ENCODE results near the gene UMOD. TPM values are rescaled to one million over a fixed set of nuclear protein-coding genes. Genes with fewer than 3 reads are reported as not detected.

Gene UMOD
- total and polyA plus RNA-seq, 9 of the 15 experiments (the other 6 are each of a cell fraction or from before 2014, with no cell fraction given), result not detected

DNA sequence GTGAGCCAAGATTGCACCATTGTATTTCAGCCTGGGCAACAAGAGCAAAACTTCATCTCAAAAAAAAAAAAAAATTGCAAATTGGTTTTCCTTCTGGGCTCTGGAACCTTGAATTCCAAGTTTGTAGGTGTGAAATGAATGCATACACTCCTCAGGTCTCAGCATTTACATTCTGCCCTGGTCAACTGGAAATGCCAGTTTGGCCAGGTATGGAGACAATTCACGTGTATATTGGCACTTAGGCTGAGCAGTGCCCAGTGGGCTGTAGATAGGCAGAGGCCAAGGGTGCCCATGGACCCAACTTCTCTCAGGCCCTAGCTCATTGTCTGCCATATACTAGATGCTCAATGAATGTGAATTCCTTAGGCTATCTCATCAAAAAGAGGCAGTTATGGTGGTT lies 36.3 kb upstream of the UMOD start:
- ChIA-PET CTCF (ENCODE audit: low intra/inter-chr PET ratio) (no interaction called here), POLR2A (no interaction called here)
- no TSS peak for BruUV-seq (replicated peaks)
- Histone ChIP-seq H3K9ac (ENCODE audit: insufficient read depth in 1 of 2, low read depth in 2 of 2, low read length in 2 of 2) (no peak overlapping the region), H2AFZ (ENCODE audit: low read depth, low read length) (no peak overlapping the region), H3K79me2 (ENCODE audit: control insufficient read depth, insufficient read depth, low read length) (no peaks in the 10 kb centered on the region), H3K27ac (ENCODE audit: extremely low read depth, low read depth, low read length) (no peak overlapping the region), H3K4me1 (replicated peaks in 1 of 2; ENCODE audit: control insufficient read depth in 2 of 2, insufficient read depth in 2 of 2, low read length in 2 of 2) (no peaks in the 10 kb centered on the region), H3K36me3 (ENCODE audit: control insufficient read depth, insufficient read depth, low read length) (no peaks in the 10 kb centered on the region), H3K9me3 (replicated peaks; ENCODE audit: control insufficient read depth, insufficient read depth, low read depth, low read length) (no peaks in the 10 kb centered on the region), H3K9me1 (ENCODE audit: control insufficient read depth, insufficient read depth, low read length) (no peaks in the 10 kb centered on the region), H3K27me3 (ENCODE audit: control insufficient read depth in 2 of 2, insufficient read depth in 2 of 2, low read length in 2 of 2) (no peaks in the 10 kb centered on the region; a peak in 1 of 5 replicates), H3K4me3 (no peak overlapping the region), H4K20me1 (replicated peaks; ENCODE audit: control insufficient read depth, insufficient read depth, low read length) (no peaks in the 10 kb centered on the region), H3K4me2 (ENCODE audit: insufficient read depth, low read length) (no peak overlapping the region)
- FAIRE-seq (no peak), ATAC-seq (no peak), DNase-seq (ENCODE audit: extremely low read depth in 1 of 4, low spot score in 3 of 4) (no peak)
- 0% methylated on average over 1 of the region's 1 CpG for WGBS (ENCODE audit: insufficient coverage, low coverage, missing lambda C conversion rate)
- in situ Hi-C loops (cut with MboI) (loop anchor here (5.0 to 10.0 kb wide), 2 partner anchors 492 to 794 kb away; no protein-coding TSS in a partner anchor), intact Hi-C loops (cut with micrococcal nuclease) (no loop called here)
- TF ChIP-seq ZNF584 (CRISPR knock-in tag; IDR thresholded peaks at IDR 0.05; ENCODE audit: low read depth), result no peak
- no peak for TF ChIP-seq ZC3H8 (IDR thresholded peaks at IDR 0.05)
- TF ChIP-seq PHF21A (IDR thresholded peaks at IDR 0.05; ENCODE audit: borderline replicate concordance, low read depth), result no peak
- TF ChIP-seq, protein P1, sequence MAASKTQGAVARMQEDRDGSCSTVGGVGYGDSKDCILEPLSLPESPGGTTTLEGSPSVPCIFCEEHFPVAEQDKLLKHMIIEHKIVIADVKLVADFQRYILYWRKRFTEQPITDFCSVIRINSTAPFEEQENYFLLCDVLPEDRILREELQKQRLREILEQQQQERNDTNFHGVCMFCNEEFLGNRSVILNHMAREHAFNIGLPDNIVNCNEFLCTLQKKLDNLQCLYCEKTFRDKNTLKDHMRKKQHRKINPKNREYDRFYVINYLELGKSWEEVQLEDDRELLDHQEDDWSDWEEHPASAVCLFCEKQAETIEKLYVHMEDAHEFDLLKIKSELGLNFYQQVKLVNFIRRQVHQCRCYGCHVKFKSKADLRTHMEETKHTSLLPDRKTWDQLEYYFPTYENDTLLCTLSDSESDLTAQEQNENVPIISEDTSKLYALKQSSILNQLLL (CRISPR knock-in tag; IDR thresholded peaks at IDR 0.05; ENCODE audit: borderline replicate concordance), result no peak
- TF ChIP-seq MCM7 (IDR thresholded peaks at IDR 0.05), result no peak
- no peak for TF ChIP-seq BCOR (IDR thresholded peaks at IDR 0.05)
- TF ChIP-seq EP300 (IDR thresholded peaks at IDR 0.05; ENCODE audit: low read length), result no peak
- no peak for TF ChIP-seq MECOM (CRISPR knock-in tag; IDR thresholded peaks at IDR 0.05)
- TF ChIP-seq STAT5A (IDR thresholded peaks at IDR 0.05; ENCODE audit: borderline replicate concordance, low read length), result no peak
- TF ChIP-seq, protein P2, sequence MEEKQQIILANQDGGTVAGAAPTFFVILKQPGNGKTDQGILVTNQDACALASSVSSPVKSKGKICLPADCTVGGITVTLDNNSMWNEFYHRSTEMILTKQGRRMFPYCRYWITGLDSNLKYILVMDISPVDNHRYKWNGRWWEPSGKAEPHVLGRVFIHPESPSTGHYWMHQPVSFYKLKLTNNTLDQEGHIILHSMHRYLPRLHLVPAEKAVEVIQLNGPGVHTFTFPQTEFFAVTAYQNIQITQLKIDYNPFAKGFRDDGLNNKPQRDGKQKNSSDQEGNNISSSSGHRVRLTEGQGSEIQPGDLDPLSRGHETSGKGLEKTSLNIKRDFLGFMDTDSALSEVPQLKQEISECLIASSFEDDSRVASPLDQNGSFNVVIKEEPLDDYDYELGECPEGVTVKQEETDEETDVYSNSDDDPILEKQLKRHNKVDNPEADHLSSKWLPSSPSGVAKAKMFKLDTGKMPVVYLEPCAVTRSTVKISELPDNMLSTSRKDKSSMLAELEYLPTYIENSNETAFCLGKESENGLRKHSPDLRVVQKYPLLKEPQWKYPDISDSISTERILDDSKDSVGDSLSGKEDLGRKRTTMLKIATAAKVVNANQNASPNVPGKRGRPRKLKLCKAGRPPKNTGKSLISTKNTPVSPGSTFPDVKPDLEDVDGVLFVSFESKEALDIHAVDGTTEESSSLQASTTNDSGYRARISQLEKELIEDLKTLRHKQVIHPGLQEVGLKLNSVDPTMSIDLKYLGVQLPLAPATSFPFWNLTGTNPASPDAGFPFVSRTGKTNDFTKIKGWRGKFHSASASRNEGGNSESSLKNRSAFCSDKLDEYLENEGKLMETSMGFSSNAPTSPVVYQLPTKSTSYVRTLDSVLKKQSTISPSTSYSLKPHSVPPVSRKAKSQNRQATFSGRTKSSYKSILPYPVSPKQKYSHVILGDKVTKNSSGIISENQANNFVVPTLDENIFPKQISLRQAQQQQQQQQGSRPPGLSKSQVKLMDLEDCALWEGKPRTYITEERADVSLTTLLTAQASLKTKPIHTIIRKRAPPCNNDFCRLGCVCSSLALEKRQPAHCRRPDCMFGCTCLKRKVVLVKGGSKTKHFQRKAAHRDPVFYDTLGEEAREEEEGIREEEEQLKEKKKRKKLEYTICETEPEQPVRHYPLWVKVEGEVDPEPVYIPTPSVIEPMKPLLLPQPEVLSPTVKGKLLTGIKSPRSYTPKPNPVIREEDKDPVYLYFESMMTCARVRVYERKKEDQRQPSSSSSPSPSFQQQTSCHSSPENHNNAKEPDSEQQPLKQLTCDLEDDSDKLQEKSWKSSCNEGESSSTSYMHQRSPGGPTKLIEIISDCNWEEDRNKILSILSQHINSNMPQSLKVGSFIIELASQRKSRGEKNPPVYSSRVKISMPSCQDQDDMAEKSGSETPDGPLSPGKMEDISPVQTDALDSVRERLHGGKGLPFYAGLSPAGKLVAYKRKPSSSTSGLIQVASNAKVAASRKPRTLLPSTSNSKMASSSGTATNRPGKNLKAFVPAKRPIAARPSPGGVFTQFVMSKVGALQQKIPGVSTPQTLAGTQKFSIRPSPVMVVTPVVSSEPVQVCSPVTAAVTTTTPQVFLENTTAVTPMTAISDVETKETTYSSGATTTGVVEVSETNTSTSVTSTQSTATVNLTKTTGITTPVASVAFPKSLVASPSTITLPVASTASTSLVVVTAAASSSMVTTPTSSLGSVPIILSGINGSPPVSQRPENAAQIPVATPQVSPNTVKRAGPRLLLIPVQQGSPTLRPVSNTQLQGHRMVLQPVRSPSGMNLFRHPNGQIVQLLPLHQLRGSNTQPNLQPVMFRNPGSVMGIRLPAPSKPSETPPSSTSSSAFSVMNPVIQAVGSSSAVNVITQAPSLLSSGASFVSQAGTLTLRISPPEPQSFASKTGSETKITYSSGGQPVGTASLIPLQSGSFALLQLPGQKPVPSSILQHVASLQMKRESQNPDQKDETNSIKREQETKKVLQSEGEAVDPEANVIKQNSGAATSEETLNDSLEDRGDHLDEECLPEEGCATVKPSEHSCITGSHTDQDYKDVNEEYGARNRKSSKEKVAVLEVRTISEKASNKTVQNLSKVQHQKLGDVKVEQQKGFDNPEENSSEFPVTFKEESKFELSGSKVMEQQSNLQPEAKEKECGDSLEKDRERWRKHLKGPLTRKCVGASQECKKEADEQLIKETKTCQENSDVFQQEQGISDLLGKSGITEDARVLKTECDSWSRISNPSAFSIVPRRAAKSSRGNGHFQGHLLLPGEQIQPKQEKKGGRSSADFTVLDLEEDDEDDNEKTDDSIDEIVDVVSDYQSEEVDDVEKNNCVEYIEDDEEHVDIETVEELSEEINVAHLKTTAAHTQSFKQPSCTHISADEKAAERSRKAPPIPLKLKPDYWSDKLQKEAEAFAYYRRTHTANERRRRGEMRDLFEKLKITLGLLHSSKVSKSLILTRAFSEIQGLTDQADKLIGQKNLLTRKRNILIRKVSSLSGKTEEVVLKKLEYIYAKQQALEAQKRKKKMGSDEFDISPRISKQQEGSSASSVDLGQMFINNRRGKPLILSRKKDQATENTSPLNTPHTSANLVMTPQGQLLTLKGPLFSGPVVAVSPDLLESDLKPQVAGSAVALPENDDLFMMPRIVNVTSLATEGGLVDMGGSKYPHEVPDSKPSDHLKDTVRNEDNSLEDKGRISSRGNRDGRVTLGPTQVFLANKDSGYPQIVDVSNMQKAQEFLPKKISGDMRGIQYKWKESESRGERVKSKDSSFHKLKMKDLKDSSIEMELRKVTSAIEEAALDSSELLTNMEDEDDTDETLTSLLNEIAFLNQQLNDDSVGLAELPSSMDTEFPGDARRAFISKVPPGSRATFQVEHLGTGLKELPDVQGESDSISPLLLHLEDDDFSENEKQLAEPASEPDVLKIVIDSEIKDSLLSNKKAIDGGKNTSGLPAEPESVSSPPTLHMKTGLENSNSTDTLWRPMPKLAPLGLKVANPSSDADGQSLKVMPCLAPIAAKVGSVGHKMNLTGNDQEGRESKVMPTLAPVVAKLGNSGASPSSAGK (IDR thresholded peaks at IDR 0.05), result no peak
- no peak for TF ChIP-seq HIVEP1 (CRISPR knock-in tag; IDR thresholded peaks at IDR 0.05)
